Stimulated activated CD8-positive, alpha-beta memory T cell treated with anti-CD3 and anti-CD28 coated beads, Interleukin-15, amount 100 ng/mL, for 48 hours (primary cell): ENCODE data around the gene SLC26A1.
A peak's percentile ranks its signal among the peaks of the same experiment; 100 is the strongest.
"Not testable (repeated sequence)": the region's sequence is repeated elsewhere in the genome, so short reads cannot be mapped to it uniquely, and the experiment has no call there.

ENCODE experiments used
- DNase-seq, 2 donors: peaks; one replicate each; pipeline ENCODE4 v3.0.0-alpha.2; 2020; ENCODE audit warnings: low read depth in 2 of 2

SLC26A1 gene

DNA sequence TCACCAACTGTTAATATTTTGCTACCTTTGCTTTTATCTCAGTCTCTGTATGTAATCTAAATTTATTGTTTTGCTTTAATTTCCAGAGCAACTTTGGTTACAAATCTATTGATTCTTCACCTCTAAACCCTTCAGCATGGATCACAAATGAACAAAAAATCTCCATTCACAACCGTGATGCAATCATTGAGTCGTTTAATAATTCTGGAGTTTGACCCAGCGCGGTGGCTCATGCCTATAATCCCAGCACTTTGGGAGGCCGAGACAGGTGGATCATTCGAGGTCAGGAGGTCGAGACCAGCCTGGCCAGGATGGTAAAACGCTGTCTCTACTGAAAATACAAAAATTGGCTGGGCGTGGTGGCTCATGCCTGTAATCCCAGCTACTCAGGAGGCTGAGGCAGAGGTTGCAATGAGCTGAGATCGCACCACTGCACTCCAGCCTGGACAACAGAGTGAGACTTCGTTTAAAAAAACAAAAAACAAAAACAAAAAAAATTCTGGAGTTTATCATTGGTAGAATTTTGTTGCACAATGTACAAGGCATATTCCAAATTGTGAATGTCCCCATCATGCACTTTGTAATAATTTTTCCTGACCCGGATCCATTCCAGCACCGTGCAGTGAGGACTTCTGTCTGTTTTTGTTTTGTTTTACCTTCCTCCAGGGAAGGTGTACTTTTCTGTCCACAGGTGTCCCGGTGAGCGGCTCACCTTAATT, 8.7 kb downstream of the SLC26A1 start:
- DNase-seq = no peak

- no peak for DNase-seq
Observed at GRCh38 chr4:982814-983213, 10.4 kb downstream of the SLC26A1 start.

GRCh38 chr4:982291-982690, 10.9 kb downstream of the SLC26A1 start:
- DNase-seq = no peak

DNA sequence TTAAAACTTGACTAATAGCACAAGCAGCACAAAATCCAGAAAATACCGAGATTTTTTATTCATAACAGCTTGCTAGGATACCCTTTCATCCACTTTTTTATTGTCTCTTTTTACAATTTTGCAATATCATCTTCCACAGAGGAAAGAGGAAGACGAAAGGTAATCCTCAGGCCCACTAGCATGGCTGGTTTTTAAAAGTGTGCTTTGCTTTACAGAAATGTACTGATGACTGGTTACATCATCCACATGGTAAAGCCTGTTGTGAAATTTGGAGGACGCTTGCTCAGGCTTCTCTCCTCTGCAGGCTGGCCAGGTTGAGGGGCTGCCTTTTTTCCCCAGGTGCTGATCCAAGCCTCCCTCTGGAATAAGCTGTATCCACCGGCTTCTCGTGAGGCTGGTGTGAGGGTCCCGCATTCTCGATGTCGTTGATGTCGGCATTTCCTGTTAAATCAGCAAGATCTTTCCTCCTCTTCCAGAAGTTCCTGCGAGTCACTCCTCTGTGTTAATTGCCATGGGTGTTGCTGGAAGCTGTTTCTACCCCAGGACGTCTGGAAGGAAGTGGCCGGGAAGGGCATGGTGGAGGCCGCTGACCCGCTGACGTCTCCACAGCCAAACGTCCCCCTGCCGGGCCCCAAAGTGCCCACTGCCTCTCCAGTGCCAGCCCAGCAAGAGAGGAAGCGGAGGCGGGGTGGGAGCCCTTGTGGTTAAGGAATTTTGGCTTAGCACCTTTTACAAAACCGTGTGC, 14.1 kb downstream of the SLC26A1 start:
- no peak for DNase-seq

DNA sequence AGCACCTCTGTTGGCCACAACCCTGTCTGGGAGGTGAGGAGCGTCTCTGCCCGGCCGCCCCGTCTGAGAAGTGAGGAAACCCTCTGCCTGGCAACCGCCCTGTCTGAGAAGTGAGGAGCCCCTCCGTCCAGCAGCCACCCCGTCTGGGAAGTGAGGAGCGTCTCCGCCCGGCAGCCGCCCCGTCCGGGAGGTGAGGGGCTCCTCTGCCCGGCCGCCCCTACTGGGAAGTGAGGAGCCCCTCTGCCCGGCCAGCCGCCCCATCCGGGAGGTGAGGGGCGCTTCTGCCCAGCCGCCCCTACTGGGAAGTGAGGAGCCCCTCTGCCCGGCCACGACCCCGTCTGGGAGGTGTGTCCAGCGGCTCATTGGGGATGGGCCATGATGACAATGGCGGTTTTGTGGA, 17.2 kb downstream of the SLC26A1 start:
- not testable (repeated sequence) for DNase-seq

DNA sequence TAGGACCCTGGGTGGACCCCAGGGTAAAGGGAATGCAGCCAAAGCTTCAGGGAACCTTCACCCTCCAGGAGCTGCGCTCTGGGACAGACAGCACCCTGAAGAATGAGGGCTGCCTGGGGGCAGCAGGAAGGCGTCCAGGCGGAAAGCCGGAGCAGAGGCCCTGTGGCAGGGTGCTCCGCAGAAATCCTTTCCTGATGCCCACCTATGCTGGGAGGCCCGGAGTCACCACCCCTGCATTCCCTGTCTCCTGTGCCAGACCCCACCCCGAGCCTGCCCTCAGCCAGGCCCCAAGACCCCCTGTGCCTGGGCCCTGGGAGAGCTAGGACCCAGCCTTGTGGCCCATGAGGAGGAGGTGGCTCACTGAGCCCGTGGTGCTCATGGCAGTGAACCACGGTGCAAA, 18.5 kb downstream of the SLC26A1 start:
- no peak for DNase-seq

- peak; percentile 77 to 83 for DNase-seq
Observed at GRCh38 chr4:973431-974397, 19.5 kb downstream of the SLC26A1 start, which contains the start of gene DGKQ. Gene DGKQ, minus strand, starts transcription at chr4:973569. Its CDS starts 87 bp downstream, at chr4:973482.

DNA sequence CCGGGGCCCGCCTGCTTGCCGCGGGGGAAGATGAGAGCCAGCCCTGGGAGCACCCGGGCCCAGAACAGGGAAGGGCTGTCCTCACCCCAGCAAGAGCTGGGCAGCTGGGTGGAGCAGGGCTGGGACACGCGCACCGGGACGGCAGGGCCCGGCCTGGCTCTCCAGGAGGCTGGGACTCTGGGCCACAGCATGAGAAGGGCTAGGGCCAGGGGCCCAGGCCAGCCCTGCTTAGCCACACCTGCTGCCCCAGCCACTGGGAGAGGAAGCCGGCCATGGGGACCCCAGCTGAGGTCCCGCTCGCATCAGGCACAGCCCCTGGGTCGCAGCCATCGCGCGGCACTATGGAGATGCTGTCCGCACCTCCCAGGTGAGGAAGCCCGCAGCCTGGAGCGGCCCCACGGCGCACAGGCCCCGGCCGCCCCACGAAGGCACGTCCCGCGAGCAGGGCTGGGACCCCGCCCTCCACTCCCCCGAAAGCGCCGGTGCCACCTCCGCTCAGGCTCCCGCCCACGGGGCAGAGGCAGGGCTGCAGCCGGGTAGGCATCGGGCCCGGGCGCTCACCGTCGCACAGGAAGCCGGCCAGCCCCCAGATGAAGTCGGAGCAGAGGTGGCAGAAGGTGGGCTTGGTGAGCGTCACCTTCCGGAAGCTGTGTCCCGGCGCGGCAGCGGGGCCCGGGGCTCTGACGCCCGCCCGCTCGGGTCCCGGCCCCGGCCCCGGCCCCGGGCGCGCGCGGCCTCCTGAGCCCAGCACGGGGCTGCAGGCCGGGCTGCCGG, 20.4 kb downstream of the SLC26A1 start:
- DNase-seq = peak; percentile 20 to 28

GRCh38 chr4:971666-972500, 21.3 kb downstream of the SLC26A1 start:
- no peak for DNase-seq

DNA sequence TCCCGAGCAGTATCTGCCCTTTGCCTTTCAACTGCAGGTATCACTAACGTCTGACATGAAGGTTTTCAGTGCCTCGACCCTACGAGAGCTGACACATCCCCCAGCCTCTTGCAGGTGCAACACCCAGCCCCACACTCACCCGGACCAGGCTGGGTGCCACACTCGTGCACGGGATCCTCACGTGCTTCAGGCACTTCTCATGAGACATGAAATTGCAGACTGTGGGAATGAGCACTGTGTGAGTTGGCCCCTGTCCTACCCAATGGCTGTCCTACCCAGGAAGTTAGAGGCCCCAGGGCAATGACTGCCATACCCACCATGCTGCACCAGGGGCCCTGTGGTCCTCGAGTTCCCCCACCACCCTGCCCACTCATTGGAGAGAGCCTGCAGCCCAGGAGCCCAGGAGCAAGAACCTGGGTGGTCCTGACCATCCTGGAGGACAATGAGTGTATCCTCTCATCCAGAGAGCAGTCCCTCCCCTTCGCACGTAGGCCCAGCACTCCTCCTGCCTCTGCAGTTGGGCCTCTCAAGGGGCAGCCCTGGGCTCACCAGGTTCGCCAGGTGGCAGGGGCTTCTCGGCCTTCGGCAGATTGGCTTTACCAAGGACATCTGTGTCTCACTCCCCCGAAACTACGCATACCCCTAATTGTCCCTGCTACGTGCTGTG, 22.2 kb downstream of the SLC26A1 start:
- DNase-seq = no peak

DNA sequence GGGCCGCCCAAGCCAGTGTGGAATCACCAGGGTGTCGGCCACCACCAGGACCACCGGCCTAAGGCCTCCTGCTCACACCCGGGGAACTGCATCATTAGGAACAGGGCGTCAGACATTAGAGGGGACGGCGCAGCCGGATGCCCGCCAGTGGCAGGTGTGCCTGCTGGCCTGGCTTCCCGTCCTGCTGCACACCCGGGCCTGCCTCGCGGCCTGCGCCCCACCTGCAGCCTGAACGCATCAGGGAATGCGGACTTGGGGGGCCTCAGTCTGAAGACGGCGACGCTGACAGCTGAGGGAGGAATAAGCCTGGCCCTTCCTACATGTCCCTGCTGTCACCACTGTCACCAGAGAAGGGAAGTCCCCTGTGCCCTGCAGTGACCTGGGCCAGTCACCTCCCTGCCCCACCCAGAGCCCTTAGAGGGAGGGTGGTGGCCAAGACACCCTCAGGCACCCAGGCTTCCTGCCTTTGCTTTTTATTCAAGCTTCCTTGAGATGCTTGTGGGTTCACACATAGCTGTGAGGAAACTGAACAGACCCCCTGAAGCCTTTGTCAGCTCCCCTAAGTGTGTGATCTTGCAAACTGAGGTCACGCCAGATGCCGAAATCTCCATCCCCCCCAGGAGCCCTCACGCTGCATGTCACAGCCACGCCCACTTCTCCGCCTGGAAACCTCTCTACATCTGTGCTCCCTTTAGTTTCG, 23.0 kb downstream of the SLC26A1 start:
- DNase-seq = no peak

DNA sequence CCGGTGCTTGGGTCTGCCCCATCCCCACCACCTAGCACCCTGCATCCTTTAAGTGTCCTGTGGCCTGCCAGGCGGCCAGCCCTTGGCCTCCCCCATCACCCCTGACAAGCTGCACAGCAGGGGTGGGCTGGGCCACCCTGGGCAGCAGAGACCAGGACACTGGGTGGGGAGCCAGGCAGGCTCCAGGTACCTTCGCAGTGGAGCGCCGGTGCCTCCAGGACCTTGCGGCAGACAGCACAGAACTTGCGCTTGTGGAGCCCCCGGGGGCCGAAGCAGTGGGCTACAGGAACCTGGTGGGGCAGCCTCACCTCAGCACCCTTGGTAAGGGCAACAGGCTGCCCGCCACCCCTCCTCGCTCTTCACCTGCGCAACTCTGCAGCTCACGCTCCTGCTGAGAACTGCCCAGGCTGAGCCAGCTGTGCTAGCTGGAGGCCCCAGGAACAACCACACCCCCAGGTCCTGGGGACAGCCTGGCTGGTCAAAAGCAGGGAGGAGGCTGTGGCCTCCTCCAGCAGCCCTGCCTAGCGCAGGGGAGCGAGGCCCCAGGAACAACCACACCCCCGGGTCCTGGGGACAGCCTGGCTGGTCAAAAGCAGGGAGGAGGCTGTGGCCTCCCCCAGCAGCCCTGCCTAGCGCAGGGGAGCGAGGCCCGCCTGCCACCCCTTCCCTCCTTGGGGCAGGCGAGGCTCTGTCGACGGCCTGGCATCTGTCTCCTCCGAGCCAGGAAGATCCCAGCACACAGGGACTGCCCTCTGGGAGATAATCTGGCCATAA, 24.4 kb downstream of the SLC26A1 start:
- DNase-seq = no peak

GRCh38 chr4:968221-968620, 25.0 kb downstream of the SLC26A1 start:
- DNase-seq = no peak

DNA sequence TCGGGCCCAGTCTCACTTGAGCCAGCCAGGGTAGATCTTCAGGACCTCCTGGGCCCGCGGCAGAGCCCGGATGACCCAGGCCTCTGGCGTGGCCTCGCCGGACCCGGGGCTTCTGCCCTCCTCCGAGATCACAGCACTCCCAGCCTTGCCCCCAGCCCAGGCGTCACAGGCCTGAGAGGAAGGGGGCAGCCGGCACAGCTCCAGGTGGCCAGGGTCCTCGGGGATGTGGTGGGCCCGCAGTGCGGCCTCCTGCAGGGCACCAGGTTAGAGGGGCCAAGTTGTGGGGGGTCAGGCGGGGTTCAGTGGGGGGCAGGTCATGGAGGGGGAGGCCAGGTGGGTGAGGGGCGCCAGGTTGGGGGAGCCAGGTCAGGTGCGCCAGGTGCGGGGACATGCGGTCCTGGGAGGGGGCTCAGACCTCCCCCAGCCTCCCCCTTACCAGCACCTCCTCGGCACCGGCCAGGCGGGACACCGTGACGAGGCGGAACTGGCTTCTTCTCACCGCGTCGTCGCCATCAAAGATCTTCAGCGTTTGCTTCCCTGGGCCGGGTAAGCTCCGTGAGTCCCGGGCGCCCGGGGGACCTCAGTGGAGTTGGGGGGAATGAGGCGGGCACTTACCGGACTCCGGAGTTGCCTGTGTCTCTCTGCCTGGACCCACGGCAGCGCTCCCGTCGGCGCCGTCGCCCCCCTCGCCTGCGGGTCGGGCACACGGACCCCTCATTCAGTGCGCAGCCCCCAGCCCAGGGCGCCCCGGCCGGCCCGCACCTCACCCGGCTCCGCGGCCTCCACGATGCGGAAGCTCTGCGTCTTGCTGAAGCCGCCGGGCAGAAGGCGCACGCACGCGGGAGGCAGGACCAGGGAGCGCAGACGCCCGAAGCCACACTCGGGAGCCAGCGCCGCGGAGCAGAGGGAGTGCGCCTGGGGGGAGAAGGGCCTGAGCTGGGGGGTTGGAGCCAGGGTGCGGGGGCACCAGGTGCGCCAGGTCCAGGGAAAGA, 25.8 kb downstream of the SLC26A1 start:
- DNase-seq = no peak

GRCh38 chr4:966266-967112, 26.7 kb downstream of the SLC26A1 start:
- DNase-seq = no peak

- DNase-seq = no peak
Observed at GRCh38 chr4:965766-966134, 27.5 kb downstream of the SLC26A1 start.
